ENCODE data around the gene RAVER2. TPM values are rescaled to one million over a fixed set of nuclear protein-coding genes. Genes with fewer than 3 reads are reported as not detected.

RAVER2 gene
- polyA plus RNA-seq, 2 of the 4 experiments (the other 2 are of a cell fraction): 6.2 to 17.2 TPM

GRCh38 chr1:64871256-64871655, 126.4 kb downstream of the RAVER2 start:
- DNase-seq (ENCODE audit: low read depth in 1 of 2, low spot score in 1 of 2) (no peak), FAIRE-seq (no peak), ATAC-seq (no peak)
- Histone ChIP-seq H3K4me2 (no peak overlapping the region), H3K9me3 (no peaks in the 10 kb centered on the region), H3K4me1 (no peaks in the 10 kb centered on the region), H3K27ac (no peak overlapping the region), H3K4me3 (no peak overlapping the region)
- TF ChIP-seq NR3C1 (IDR thresholded peaks at IDR 0.05): no peak
- no peak for TF ChIP-seq MYC (IDR thresholded peaks at IDR 0.05; ENCODE audit: borderline replicate concordance, low read length)
- no peak for TF ChIP-seq ZSCAN20 (CRISPR knock-in tag; IDR thresholded peaks at IDR 0.05)
- no peak for TF ChIP-seq NFE2L2 (conservative IDR thresholded peaks at IDR 0.05; ENCODE audit: low read length)
- no peak for TF ChIP-seq CBX2 (IDR thresholded peaks at IDR 0.05; ENCODE audit: borderline replicate concordance, low read depth)
- TF ChIP-seq JUN (IDR thresholded peaks at IDR 0.05): no peak
- no peak for TF ChIP-seq BHLHE40 (IDR thresholded peaks at IDR 0.05; ENCODE audit: low read depth, low read length)
- no peak for TF ChIP-seq FOSL2 (IDR thresholded peaks at IDR 0.05)
- no peak for TF ChIP-seq FOSL2 (CRISPR knock-in tag; IDR thresholded peaks at IDR 0.05)
- no peak for TF ChIP-seq FOXS1 (CRISPR knock-in tag; IDR thresholded peaks at IDR 0.05)
- TF ChIP-seq HDAC2 (IDR thresholded peaks at IDR 0.05): no peak
- no peak for TF ChIP-seq RAD21 (conservative IDR thresholded peaks at IDR 0.05 in 1 of 2, IDR thresholded peaks at IDR 0.05 in 1 of 2)
- no peak for TF ChIP-seq CBX8 (IDR thresholded peaks at IDR 0.05)
- no peak for TF ChIP-seq PHF8 (IDR thresholded peaks at IDR 0.05; ENCODE audit: borderline replicate concordance, low read depth)
- no peak for TF ChIP-seq CTCF (IDR thresholded peaks at IDR 0.05)
- TF ChIP-seq MAX (IDR thresholded peaks at IDR 0.05): no peak
- no peak for TF ChIP-seq GATA3 (IDR thresholded peaks at IDR 0.05; ENCODE audit: borderline replicate concordance)
- no peak for TF ChIP-seq SMC3 (IDR thresholded peaks at IDR 0.05)
- no peak for TF ChIP-seq MAZ (IDR thresholded peaks at IDR 0.05; ENCODE audit: borderline replicate concordance, low read depth, low read length)
- TF ChIP-seq KDM1A (IDR thresholded peaks at IDR 0.05; ENCODE audit: low read depth): no peak
- no peak for TF ChIP-seq RFX5 (IDR thresholded peaks at IDR 0.05)
- 90% methylated on average over 8 of the region's 8 CpGs for whole genome bisulfite sequencing (ENCODE audit: missing lambda C conversion rate)
- CTCF ChIA-PET: no interaction called here
- POLR2A ChIA-PET: no interaction called here

- DNase-seq (ENCODE audit: low read depth in 1 of 2, low spot score in 1 of 2): no peak
- H3K9me3 ChIP-seq: no peaks in the 10 kb centered on the region
- ATAC-seq: no peak
- ChIA-PET CTCF (no interaction called here), POLR2A (no interaction called here)
- H3K4me1 ChIP-seq: no peaks in the 10 kb centered on the region
- no peak for TF ChIP-seq MAZ (IDR thresholded peaks at IDR 0.05; ENCODE audit: borderline replicate concordance, low read depth, low read length)
- no peak for TF ChIP-seq SMC3 (IDR thresholded peaks at IDR 0.05)
- TF ChIP-seq HEYL (CRISPR knock-in tag; IDR thresholded peaks at IDR 0.05): no peak
- no peak for TF ChIP-seq ELK1 (IDR thresholded peaks at IDR 0.05; ENCODE audit: low read depth, low read length)
- TF ChIP-seq MAFK (IDR thresholded peaks at IDR 0.05; ENCODE audit: partially characterized antibody): no peak
- TF ChIP-seq ESRRA (IDR thresholded peaks at IDR 0.05; ENCODE audit: borderline replicate concordance, low read length): no peak
- no peak for TF ChIP-seq HOXB5 (CRISPR knock-in tag; IDR thresholded peaks at IDR 0.05)
- TF ChIP-seq USF2 (IDR thresholded peaks at IDR 0.05): no peak
- TF ChIP-seq KDM5A (IDR thresholded peaks at IDR 0.05): no peak
- TF ChIP-seq E2F6 (IDR thresholded peaks at IDR 0.05; ENCODE audit: borderline replicate concordance, low read depth): no peak
- TF ChIP-seq CEBPB (IDR thresholded peaks at IDR 0.05): no peak
- no peak for TF ChIP-seq TFCP2L1 (CRISPR knock-in tag; IDR thresholded peaks at IDR 0.05)
- TF ChIP-seq ZC3H11A (IDR thresholded peaks at IDR 0.05): no peak
- no peak for TF ChIP-seq MAX (IDR thresholded peaks at IDR 0.05)
- TF ChIP-seq BCL3 (IDR thresholded peaks at IDR 0.05): no peak
- no peak for TF ChIP-seq HES2 (IDR thresholded peaks at IDR 0.05)
- TF ChIP-seq HOXA7 (CRISPR knock-in tag; IDR thresholded peaks at IDR 0.05): no peak
- no peak for TF ChIP-seq RAD21 (conservative IDR thresholded peaks at IDR 0.05 in 1 of 2, IDR thresholded peaks at IDR 0.05 in 1 of 2)
- no peak for FAIRE-seq
- H3K4me2 ChIP-seq: no peak overlapping the region
- 100% methylated on average over 1 of the region's 1 CpG for WGBS (ENCODE audit: missing lambda C conversion rate)
- H3K4me3 ChIP-seq: no peak overlapping the region
- no peak overlapping the region for H3K27ac ChIP-seq
Measured at GRCh38 chr1:64872067-64872466, 127.2 kb downstream of the RAVER2 start.

Data from A549 (cell line).